GM12874 (cell line): Measurements from ENCODE around the gene FOXP1.

Experiments used
- CTCF ChIP-seq: IDR thresholded peaks from 2 replicates; pipeline ENCODE4 v1.5.1; 2011; ENCODE audit warnings: low read depth, mild to moderate bottlenecking, control low read depth, low read length, moderate library complexity; ENCODE audit not compliant: insufficient read depth

The FOXP1 gene

GRCh38 chr3:71094658-71095209 lies 488.8 kb downstream of the FOXP1 start:
- no peak for TF ChIP-seq CTCF

- no peak for TF ChIP-seq CTCF
Measured at GRCh38 chr3:71092665-71093064, 490.9 kb downstream of the FOXP1 start.

- no peak for TF ChIP-seq CTCF
Measured at GRCh38 chr3:71090207-71090606, 493.3 kb downstream of the FOXP1 start.

- TF ChIP-seq CTCF: no peak
Measured at GRCh38 chr3:71089271-71089847, 494.2 kb downstream of the FOXP1 start.

- no peak for TF ChIP-seq CTCF
Measured at GRCh38 chr3:71088742-71089141, 494.8 kb downstream of the FOXP1 start.

GRCh38 chr3:71088019-71088708 lies 495.4 kb downstream of the FOXP1 start:
- no peak for TF ChIP-seq CTCF

- TF ChIP-seq CTCF: no peak
Measured at GRCh38 chr3:71087143-71088018, 496.1 kb downstream of the FOXP1 start.
